LNCAP (cell line): ENCODE data around the gene TMEM212.

Source experiments
- TF ChIP-seq, protein P1 (sequence below): fragments of 450-650 bp; IDR thresholded peaks from 2 replicates; pipeline ENCODE4 v1.5.1; 2017; ENCODE audit warnings: mild to moderate bottlenecking

Gene TMEM212

DNA sequence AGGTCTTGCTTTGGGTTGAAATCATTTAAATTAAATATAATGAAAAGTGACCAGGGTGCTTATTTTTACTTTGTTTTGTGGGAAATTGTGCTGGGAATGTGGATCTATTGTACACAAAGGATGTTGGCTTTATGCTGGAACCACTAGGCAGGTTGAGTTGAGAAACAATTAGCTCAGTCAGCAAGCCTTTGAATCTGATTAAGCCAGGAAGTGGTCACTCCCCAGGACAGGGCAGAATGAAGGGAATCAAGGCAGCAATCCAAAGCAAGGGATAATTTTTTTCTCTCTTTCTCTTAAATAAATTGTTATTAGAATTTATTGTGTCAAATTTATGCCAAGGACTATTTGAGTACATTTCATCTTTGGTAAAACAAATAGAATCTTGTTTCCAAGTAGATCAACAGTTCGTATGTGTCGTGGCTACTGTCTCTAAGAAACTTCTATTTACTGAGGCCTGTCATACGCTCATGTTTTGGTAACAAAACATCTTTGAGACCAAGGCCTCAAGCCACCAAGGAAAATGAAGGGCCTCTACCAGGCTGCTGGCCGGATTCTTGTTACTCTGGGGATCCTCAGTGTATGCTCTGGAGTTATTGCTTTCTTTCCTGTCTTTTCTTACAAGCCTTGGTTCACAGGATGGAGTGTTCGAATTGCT lies at the start of gene TMEM212:
TMEM212 (plus strand) TSS at position 486 of the 655 bp plus-strand sequence; CDS start at position 521, 35 bp downstream.
- TF ChIP-seq, protein P1, sequence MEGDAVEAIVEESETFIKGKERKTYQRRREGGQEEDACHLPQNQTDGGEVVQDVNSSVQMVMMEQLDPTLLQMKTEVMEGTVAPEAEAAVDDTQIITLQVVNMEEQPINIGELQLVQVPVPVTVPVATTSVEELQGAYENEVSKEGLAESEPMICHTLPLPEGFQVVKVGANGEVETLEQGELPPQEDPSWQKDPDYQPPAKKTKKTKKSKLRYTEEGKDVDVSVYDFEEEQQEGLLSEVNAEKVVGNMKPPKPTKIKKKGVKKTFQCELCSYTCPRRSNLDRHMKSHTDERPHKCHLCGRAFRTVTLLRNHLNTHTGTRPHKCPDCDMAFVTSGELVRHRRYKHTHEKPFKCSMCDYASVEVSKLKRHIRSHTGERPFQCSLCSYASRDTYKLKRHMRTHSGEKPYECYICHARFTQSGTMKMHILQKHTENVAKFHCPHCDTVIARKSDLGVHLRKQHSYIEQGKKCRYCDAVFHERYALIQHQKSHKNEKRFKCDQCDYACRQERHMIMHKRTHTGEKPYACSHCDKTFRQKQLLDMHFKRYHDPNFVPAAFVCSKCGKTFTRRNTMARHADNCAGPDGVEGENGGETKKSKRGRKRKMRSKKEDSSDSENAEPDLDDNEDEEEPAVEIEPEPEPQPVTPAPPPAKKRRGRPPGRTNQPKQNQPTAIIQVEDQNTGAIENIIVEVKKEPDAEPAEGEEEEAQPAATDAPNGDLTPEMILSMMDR, result no peak

DNA sequence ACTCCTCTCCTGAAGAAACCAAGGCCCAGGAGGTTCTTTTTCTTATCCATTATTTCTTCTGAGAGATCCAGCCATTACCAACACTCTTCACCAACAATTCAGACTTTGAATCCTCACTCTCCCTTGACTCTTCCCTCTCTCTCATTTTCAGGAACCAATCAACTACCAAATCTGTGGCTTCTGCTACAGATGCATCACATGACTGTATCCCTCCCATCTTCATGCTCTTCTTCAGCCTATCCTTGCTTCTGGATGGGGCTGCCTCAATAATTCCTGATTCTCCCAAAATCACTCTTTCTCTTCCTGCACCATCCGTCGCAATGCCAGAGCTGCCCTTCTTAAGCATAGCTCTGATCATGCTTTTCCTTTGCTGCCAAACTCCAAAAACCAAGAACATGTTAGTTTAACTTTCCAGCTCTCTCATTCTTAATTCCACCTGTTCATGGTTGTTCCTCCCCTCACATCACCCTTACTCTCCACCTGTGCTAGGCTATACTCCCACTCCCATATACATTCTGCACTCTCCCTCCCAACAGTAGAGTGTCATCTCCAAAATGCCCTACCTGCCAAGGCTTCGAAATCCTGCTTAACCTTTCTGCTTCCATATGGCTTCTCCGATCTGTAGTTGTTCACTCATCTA lies 46.4 kb upstream of the TMEM212 start:
- TF ChIP-seq, protein P1, result no peak

DNA sequence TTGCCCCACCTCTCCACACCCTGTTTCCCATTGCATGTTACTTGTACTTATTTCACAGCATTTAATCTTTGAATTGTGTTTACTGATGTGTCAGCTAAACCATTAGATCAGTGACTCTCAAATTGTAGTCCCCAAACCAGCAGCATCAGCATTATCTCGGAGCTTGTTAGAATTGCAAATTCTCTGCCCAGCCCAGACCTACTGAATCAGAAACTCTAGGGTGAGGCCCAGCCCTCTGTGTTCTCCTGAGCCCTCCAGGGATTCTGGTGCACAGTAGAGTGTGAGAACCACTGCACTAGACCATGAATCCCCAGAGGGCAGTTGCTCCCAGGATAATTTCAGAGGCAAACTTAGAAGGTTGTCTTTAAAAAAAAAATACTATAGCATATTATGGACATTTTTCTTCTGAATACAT lies 45.9 kb upstream of the TMEM212 start:
- TF ChIP-seq, protein P1, result no peak

DNA sequence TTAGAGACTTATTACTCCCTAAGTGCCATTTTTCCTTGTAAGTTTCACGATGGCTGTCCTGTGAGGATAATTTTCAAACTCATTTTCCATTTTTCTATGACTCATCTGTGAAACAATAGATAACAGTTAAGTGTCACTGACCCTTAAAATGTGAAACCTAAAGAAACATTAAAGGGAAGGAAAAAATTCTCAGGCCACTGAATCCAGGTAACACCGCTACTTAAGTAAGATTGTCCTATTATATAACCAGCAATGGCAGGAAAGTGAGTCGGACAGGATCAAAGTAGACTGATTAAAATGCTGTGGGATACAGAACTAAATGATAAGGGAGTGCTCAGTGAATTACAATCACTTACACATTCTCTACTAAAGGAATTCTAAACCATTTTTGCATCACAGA lies 45.3 kb upstream of the TMEM212 start:
- TF ChIP-seq, protein P1, result no peak

DNA sequence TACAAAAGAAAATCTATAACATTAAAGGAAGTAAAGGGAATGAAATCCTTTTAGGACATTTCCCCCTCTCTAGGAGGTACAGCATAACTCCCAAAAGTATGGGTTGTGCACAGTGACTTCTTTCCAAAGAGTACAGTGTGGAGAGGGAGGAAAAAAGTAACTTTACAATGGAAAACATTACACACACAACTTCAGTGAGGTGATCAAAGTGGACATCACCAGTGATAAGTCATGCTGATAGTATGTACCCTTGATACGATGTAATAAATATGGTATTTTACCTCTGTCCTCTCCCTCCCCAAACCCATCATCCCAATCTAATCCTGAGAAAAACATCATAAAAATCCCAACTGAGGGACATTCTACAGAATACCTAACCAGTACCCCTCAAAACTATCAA lies 43.6 kb upstream of the TMEM212 start:
- TF ChIP-seq, protein P1, result no peak

GRCh38 chr3:171801738-171802589 lies 41.2 kb upstream of the TMEM212 start:
- TF ChIP-seq, protein P1, result no peak

- TF ChIP-seq, protein P1, result no peak
Observed at GRCh38 chr3:171802590-171802956, 40.6 kb upstream of the TMEM212 start.
